RWPE2 (cell line): ENCODE data around the gene PALD1.

ENCODE experiments used
- ATAC-seq: fragments of 200-7000 bp; cut with Tn5 transposase; 3 replicates; pipeline ENCODE4 v1.9.1; 2021; ENCODE audit warnings: low read depth
- DNase-seq: peaks from one replicate; pipeline ENCODE4 v3.0.0-alpha.2; 2020; ENCODE audit warnings: low spot score
- H3K27ac ChIP-seq: fragments of 450-650 bp; 2 replicates; pipeline ENCODE4 v1.5.1; 2017; ENCODE audit warnings: mild to moderate bottlenecking; ENCODE audit not compliant: poor library complexity, severe bottlenecking
- H3K27me3 ChIP-seq: fragments of 250-450 bp; sonication (Bioruptor Pico); 2 replicates; pipeline ENCODE4 v1.5.1; 2021; ENCODE audit warnings: mild to moderate bottlenecking, moderate library complexity; ENCODE audit not compliant: insufficient read depth, poor library complexity, severe bottlenecking
- H3K36me3 ChIP-seq: fragments of 250-450 bp; sonication (Bioruptor Pico); 2 replicates; pipeline ENCODE4 v1.5.1; 2020; ENCODE audit warnings: low read depth, mild to moderate bottlenecking, moderate library complexity
- H3K4me1 ChIP-seq: fragments of 250-450 bp; sonication (Bioruptor Pico); 2 replicates; pipeline ENCODE4 v1.5.1; 2021; ENCODE audit warnings: mild to moderate bottlenecking, moderate library complexity; ENCODE audit not compliant: insufficient read depth, poor library complexity, severe bottlenecking
- H3K4me3 ChIP-seq: fragments of 250-450 bp; sonication (Bioruptor Pico); 2 replicates; pipeline ENCODE4 v1.5.1; 2021; ENCODE audit warnings: mild to moderate bottlenecking, moderate library complexity; ENCODE audit not compliant: severe bottlenecking
- H3K9me3 ChIP-seq: fragments of 250-450 bp; sonication (Bioruptor Pico); 2 replicates; pipeline ENCODE4 v1.5.1; 2021; ENCODE audit warnings: mild to moderate bottlenecking, moderate library complexity; ENCODE audit not compliant: severe bottlenecking
- TF ChIP-seq, protein P1 (sequence below): fragments of 450-650 bp; IDR thresholded peaks from one replicate; pipeline ENCODE4 v1.5.1; 2017; ENCODE audit warnings: mild to moderate bottlenecking, moderate library complexity; ENCODE audit not compliant: poor library complexity, severe bottlenecking

PALD1 gene

GRCh38 chr10:70495691-70496261 is 17.2 kb downstream of the PALD1 start:
- Histone ChIP-seq H3K4me3 (no peak overlapping the region), H3K27me3 (no peaks in the 10 kb centered on the region), H3K4me1 (no peaks in the 10 kb centered on the region), H3K27ac (no peak overlapping the region), H3K36me3 (no peaks in the 10 kb centered on the region), H3K9me3 (no peaks in the 10 kb centered on the region)
- ATAC-seq (no peak), DNase-seq (no peak)
- TF ChIP-seq, protein P1, sequence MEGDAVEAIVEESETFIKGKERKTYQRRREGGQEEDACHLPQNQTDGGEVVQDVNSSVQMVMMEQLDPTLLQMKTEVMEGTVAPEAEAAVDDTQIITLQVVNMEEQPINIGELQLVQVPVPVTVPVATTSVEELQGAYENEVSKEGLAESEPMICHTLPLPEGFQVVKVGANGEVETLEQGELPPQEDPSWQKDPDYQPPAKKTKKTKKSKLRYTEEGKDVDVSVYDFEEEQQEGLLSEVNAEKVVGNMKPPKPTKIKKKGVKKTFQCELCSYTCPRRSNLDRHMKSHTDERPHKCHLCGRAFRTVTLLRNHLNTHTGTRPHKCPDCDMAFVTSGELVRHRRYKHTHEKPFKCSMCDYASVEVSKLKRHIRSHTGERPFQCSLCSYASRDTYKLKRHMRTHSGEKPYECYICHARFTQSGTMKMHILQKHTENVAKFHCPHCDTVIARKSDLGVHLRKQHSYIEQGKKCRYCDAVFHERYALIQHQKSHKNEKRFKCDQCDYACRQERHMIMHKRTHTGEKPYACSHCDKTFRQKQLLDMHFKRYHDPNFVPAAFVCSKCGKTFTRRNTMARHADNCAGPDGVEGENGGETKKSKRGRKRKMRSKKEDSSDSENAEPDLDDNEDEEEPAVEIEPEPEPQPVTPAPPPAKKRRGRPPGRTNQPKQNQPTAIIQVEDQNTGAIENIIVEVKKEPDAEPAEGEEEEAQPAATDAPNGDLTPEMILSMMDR = no peak

GRCh38 chr10:70496341-70497119 is 18.0 kb downstream of the PALD1 start:
- no peaks in the 10 kb centered on the region for H3K9me3 ChIP-seq
- TF ChIP-seq, protein P1 = no peak
- H3K27me3 ChIP-seq = no peaks in the 10 kb centered on the region
- DNase-seq (no peak), ATAC-seq (no peak)
- no peaks in the 10 kb centered on the region for H3K36me3 ChIP-seq
- no peak overlapping the region for H3K27ac ChIP-seq
- no peak overlapping the region for H3K4me3 ChIP-seq
- no peaks in the 10 kb centered on the region for H3K4me1 ChIP-seq

- no peak for DNase-seq
- Histone ChIP-seq H3K4me1 (no peaks in the 10 kb centered on the region), H3K9me3 (no peaks in the 10 kb centered on the region), H3K27me3 (no peaks in the 10 kb centered on the region), H3K36me3 (no peaks in the 10 kb centered on the region), H3K4me3 (no peak overlapping the region), H3K27ac (no peak overlapping the region)
- ATAC-seq = no peak
- TF ChIP-seq, protein P1 = no peak
Observed at GRCh38 chr10:70497120-70497545, 18.6 kb downstream of the PALD1 start.

- no peak overlapping the region for H3K27ac ChIP-seq
Observed at GRCh38 chr10:70498970-70499835, 20.6 kb downstream of the PALD1 start.

More at GRCh38 chr10:70498970-70499835, 20.6 kb downstream of the PALD1 start:
- Histone ChIP-seq H3K4me3 (no peak overlapping the region), H3K27me3 (no peaks in the 10 kb centered on the region), H3K9me3 (no peaks in the 10 kb centered on the region), H3K36me3 (no peaks in the 10 kb centered on the region), H3K4me1 (no peaks in the 10 kb centered on the region)
- no peak for ATAC-seq
- TF ChIP-seq, protein P1 = no peak
- DNase-seq = no peak
